ENCODE results near the gene LPCAT1. TPM values are rescaled to one million over a fixed set of nuclear protein-coding genes. Genes with fewer than 3 reads are reported as not detected.

The LPCAT1 gene
- total and polyA plus RNA-seq, 2 of the 13 experiments (the other 11 are each of a cell fraction or from before 2014, with no cell fraction given) = 29.8 to 90.6 TPM

DNA sequence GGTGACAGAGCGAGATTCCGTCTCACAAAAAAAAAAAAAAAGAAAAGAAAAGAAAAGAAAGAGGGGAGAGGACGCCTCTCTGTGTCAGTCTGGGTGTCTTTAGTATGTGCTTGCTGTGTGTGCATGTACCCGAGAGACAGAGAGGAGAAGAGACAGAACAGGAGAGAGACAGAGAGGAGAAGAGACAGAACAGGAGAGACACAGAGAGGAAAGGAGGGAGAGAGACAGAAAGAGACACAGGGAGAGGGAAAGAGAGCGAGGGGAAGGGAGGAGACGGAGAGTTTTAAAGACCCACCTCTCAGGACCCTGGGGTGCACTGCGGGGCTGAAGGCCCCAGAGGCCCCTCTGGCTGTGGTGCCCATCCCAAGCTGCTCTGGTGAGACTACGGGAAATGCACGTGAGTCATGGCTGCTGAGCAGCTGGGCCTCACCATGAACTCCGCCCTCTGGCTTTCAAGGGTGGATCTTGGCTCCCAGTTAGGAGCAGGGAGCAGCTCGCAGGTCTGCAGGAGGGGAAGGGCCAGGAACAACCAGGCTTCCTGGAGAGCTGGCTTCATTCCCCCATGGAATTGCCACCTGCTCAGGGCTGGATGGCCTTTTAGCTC, 86.4 kb downstream of the LPCAT1 start (continued):
- TF ChIP-seq, protein P1, sequence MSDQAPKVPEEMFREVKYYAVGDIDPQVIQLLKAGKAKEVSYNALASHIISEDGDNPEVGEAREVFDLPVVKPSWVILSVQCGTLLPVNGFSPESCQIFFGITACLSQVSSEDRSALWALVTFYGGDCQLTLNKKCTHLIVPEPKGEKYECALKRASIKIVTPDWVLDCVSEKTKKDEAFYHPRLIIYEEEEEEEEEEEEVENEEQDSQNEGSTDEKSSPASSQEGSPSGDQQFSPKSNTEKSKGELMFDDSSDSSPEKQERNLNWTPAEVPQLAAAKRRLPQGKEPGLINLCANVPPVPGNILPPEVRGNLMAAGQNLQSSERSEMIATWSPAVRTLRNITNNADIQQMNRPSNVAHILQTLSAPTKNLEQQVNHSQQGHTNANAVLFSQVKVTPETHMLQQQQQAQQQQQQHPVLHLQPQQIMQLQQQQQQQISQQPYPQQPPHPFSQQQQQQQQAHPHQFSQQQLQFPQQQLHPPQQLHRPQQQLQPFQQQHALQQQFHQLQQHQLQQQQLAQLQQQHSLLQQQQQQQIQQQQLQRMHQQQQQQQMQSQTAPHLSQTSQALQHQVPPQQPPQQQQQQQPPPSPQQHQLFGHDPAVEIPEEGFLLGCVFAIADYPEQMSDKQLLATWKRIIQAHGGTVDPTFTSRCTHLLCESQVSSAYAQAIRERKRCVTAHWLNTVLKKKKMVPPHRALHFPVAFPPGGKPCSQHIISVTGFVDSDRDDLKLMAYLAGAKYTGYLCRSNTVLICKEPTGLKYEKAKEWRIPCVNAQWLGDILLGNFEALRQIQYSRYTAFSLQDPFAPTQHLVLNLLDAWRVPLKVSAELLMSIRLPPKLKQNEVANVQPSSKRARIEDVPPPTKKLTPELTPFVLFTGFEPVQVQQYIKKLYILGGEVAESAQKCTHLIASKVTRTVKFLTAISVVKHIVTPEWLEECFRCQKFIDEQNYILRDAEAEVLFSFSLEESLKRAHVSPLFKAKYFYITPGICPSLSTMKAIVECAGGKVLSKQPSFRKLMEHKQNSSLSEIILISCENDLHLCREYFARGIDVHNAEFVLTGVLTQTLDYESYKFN (CRISPR knock-in tag; conservative IDR thresholded peaks at IDR 0.05) = no peak
- no peak for TF ChIP-seq SOX5 (CRISPR knock-in tag; IDR thresholded peaks at IDR 0.05; ENCODE audit: borderline replicate concordance)
- no peak for TF ChIP-seq ZEB1 (IDR thresholded peaks at IDR 0.05; ENCODE audit: insufficient replicate concordance, low read depth)
- no peak for TF ChIP-seq PHB2 (IDR thresholded peaks at IDR 0.05; ENCODE audit: partially characterized antibody)
- TF ChIP-seq ZBTB8A (CRISPR knock-in tag; IDR thresholded peaks at IDR 0.05; ENCODE audit: borderline replicate concordance, low read depth) = no peak
- TF ChIP-seq, protein P2, sequence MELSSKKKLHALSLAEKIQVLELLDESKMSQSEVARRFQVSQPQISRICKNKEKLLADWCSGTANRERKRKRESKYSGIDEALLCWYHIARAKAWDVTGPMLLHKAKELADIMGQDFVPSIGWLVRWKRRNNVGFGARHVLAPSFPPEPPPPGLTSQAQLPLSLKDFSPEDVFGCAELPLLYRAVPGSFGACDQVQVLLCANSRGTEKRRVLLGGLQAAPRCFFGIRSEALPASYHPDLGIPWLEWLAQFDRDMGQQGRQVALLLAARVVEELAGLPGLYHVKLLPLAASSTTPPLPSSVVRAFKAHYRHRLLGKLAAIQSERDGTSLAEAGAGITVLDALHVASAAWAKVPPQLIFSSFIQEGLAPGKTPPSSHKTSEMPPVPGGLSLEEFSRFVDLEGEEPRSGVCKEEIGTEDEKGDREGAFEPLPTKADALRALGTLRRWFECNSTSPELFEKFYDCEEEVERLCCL (CRISPR knock-in tag; IDR thresholded peaks at IDR 0.05; ENCODE audit: borderline replicate concordance) = no peak
- TF ChIP-seq, protein P3, sequence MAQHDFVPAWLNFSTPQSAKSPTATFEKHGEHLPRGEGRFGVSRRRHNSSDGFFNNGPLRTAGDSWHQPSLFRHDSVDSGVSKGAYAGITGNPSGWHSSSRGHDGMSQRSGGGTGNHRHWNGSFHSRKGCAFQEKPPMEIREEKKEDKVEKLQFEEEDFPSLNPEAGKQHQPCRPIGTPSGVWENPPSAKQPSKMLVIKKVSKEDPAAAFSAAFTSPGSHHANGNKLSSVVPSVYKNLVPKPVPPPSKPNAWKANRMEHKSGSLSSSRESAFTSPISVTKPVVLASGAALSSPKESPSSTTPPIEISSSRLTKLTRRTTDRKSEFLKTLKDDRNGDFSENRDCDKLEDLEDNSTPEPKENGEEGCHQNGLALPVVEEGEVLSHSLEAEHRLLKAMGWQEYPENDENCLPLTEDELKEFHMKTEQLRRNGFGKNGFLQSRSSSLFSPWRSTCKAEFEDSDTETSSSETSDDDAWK (CRISPR knock-in tag; IDR thresholded peaks at IDR 0.05) = no peak
- TF ChIP-seq DNMT1 (CRISPR knock-in tag; IDR thresholded peaks at IDR 0.05) = no peak
- TF ChIP-seq, protein P4, sequence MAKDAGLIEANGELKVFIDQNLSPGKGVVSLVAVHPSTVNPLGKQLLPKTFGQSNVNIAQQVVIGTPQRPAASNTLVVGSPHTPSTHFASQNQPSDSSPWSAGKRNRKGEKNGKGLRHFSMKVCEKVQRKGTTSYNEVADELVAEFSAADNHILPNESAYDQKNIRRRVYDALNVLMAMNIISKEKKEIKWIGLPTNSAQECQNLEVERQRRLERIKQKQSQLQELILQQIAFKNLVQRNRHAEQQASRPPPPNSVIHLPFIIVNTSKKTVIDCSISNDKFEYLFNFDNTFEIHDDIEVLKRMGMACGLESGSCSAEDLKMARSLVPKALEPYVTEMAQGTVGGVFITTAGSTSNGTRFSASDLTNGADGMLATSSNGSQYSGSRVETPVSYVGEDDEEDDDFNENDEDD (CRISPR knock-in tag; IDR thresholded peaks at IDR 0.05; ENCODE audit: borderline replicate concordance) = no peak
- TF ChIP-seq, protein P5, sequence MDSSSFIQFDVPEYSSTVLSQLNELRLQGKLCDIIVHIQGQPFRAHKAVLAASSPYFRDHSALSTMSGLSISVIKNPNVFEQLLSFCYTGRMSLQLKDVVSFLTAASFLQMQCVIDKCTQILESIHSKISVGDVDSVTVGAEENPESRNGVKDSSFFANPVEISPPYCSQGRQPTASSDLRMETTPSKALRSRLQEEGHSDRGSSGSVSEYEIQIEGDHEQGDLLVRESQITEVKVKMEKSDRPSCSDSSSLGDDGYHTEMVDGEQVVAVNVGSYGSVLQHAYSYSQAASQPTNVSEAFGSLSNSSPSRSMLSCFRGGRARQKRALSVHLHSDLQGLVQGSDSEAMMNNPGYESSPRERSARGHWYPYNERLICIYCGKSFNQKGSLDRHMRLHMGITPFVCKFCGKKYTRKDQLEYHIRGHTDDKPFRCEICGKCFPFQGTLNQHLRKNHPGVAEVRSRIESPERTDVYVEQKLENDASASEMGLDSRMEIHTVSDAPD (CRISPR knock-in tag; IDR thresholded peaks at IDR 0.05) = no peak
- TF ChIP-seq BRD4 (CRISPR knock-in tag; IDR thresholded peaks at IDR 0.05) = no peak
- peak; percentile 85; the same call in 1 of the 2 replicates for TF ChIP-seq ZNF441 (CRISPR knock-in tag; IDR thresholded peaks at IDR 0.05; ENCODE audit: borderline replicate concordance)
- TF ChIP-seq ZNF121 (CRISPR knock-in tag; IDR thresholded peaks at IDR 0.05) = no peak
- no peak for TF ChIP-seq KLF15 (CRISPR knock-in tag; IDR thresholded peaks at IDR 0.05; ENCODE audit: borderline replicate concordance)
- TF ChIP-seq, protein P6, sequence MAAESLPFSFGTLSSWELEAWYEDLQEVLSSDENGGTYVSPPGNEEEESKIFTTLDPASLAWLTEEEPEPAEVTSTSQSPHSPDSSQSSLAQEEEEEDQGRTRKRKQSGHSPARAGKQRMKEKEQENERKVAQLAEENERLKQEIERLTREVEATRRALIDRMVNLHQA (CRISPR knock-in tag; IDR thresholded peaks at IDR 0.05) = no peak
- TF ChIP-seq, protein P7, sequence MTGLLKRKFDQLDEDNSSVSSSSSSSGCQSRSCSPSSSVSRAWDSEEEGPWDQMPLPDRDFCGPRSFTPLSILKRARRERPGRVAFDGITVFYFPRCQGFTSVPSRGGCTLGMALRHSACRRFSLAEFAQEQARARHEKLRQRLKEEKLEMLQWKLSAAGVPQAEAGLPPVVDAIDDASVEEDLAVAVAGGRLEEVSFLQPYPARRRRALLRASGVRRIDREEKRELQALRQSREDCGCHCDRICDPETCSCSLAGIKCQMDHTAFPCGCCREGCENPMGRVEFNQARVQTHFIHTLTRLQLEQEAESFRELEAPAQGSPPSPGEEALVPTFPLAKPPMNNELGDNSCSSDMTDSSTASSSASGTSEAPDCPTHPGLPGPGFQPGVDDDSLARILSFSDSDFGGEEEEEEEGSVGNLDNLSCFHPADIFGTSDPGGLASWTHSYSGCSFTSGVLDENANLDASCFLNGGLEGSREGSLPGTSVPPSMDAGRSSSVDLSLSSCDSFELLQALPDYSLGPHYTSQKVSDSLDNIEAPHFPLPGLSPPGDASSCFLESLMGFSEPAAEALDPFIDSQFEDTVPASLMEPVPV (CRISPR knock-in tag; IDR thresholded peaks at IDR 0.05) = no peak
- TF ChIP-seq PLRG1 (conservative IDR thresholded peaks at IDR 0.05) = no peak

All from HepG2 (cell line).